Measurements from ENCODE around the gene KASH5.

The KASH5 gene

GRCh38 chr19:49422407-49423070 is 34.5 kb downstream of the KASH5 start:
- ChIA-PET POLR2A (no interaction called here), CTCF (no interaction called here)
- peak; percentile 58 for DNase-seq (ENCODE audit: extremely low spot score)
- TF ChIP-seq CTCF (IDR thresholded peaks at IDR 0.05; ENCODE audit: control extremely low read depth, extremely low read depth, low read depth, missing control alignments) = peak; percentile 23

- ChIA-PET POLR2A (interaction anchor here (0.5 kb wide), 1 partner anchor 967 kb away, joined by 3 read pairs; no protein-coding TSS in a partner anchor), CTCF (interaction anchor here (1.2 to 2.1 kb wide), 3 partner anchors 19 to 50 kb away, joined by 3 to 7 read pairs (median 3); no protein-coding TSS in a partner anchor)
- no peak for DNase-seq (ENCODE audit: extremely low spot score)
- TF ChIP-seq CTCF (IDR thresholded peaks at IDR 0.05; ENCODE audit: control extremely low read depth, extremely low read depth, low read depth, missing control alignments) = no peak
Measured at GRCh38 chr19:49423071-49423984, 35.3 kb downstream of the KASH5 start, which contains the start of gene PTH2. Gene PTH2, minus strand, starts transcription at chr19:49423441. Its CDS starts 102 bp downstream, at chr19:49423339.

- no peak for DNase-seq (ENCODE audit: extremely low spot score)
- ChIA-PET POLR2A (interaction anchor here (0.5 kb wide), 1 partner anchor 966 kb away, joined by 3 read pairs; no protein-coding TSS in a partner anchor), CTCF (interaction anchor here (1.2 to 2.1 kb wide), 4 partner anchors 20 to 49 kb away, joined by 3 to 7 read pairs (median 4); no protein-coding TSS in a partner anchor)
- TF ChIP-seq CTCF (IDR thresholded peaks at IDR 0.05; ENCODE audit: control extremely low read depth, extremely low read depth, low read depth, missing control alignments) = no peak
Measured at GRCh38 chr19:49423985-49424303, 35.9 kb downstream of the KASH5 start.

GRCh38 chr19:49425178-49425577 is 37.1 kb downstream of the KASH5 start, which contains the start of gene GFY:
Gene GFY, plus strand, starts transcription at chr19:49425388. Its CDS starts 1,043 bp downstream, at chr19:49426431.
- DNase-seq (ENCODE audit: extremely low spot score) = no peak
- ChIA-PET POLR2A (interaction anchor here (0.7 kb wide), 1 partner anchor 13 kb away, joined by 3 read pairs; no protein-coding TSS in a partner anchor), CTCF (interaction anchor here (0.7 to 2.1 kb wide), 7 partner anchors 16 to 124 kb away, joined by 3 to 8 read pairs (median 4); no protein-coding TSS in a partner anchor)
- TF ChIP-seq CTCF (IDR thresholded peaks at IDR 0.05; ENCODE audit: control extremely low read depth, extremely low read depth, low read depth, missing control alignments) = no peak

- ChIA-PET POLR2A (no interaction called here), CTCF (interaction anchor here (1.6 to 2.1 kb wide), 4 partner anchors 8 to 44 kb away, joined by 4 to 8 read pairs (median 6); no protein-coding TSS in a partner anchor)
- no peak for DNase-seq (ENCODE audit: extremely low spot score)
- no peak for TF ChIP-seq CTCF (IDR thresholded peaks at IDR 0.05; ENCODE audit: control extremely low read depth, extremely low read depth, low read depth, missing control alignments)
Measured at GRCh38 chr19:49425922-49426592, 38.0 kb downstream of the KASH5 start.

- no peak for DNase-seq (ENCODE audit: extremely low spot score)
- no peak for TF ChIP-seq CTCF (IDR thresholded peaks at IDR 0.05; ENCODE audit: control extremely low read depth, extremely low read depth, low read depth, missing control alignments)
- ChIA-PET CTCF (interaction anchor here (1.2 to 1.8 kb wide), 4 partner anchors 9 to 43 kb away, joined by 3 to 4 read pairs (median 4); no protein-coding TSS in a partner anchor), POLR2A (no interaction called here)
Measured at GRCh38 chr19:49427339-49427738, 39.3 kb downstream of the KASH5 start.

Data from GM10248 (cell line).